Measurements from ENCODE around the gene TAF6. TPM values are rescaled to one million over a fixed set of nuclear protein-coding genes. Genes with fewer than 3 reads are reported as not detected.
A peak's percentile ranks its signal among the peaks of the same experiment; 100 is the strongest.
"Not testable (repeated sequence)": the region's sequence is repeated elsewhere in the genome, so short reads cannot be mapped to it uniquely, and the experiment has no call there.

The TAF6 gene
- total RNA-seq, 1 donor from 2014 or later = 63.7 TPM

GRCh38 chr7:100147278-100147677, 28.1 kb upstream of the TAF6 start:
- no peak for TF ChIP-seq CTCF (IDR thresholded peaks at IDR 0.05; ENCODE audit: unreplicated experiment)
- no peak for DNase-seq (ENCODE audit: low spot score in 2 of 2, unreplicated experiment in 2 of 2)
- Mint-ChIP-seq H3K27me3 (ENCODE audit: low read depth) (no peaks in the 10 kb centered on the region), H3K4me1 (peaks cover 22% of the 10 kb centered on the region), H3K27ac (no peak overlapping the region), H3K9me3 (no peaks in the 10 kb centered on the region), H3K4me3 (no peak overlapping the region), H3K36me3 (peaks cover 6% of the 10 kb centered on the region)

GRCh38 chr7:100146350-100146749, 27.2 kb upstream of the TAF6 start:
- H3K36me3 Mint-ChIP-seq; H3K4me3 Mint-ChIP-seq; H3K27ac Mint-ChIP-seq; DNase-seq (ENCODE audit: low spot score in 2 of 2, unreplicated experiment in 2 of 2); H3K9me3 Mint-ChIP-seq; H3K27me3 Mint-ChIP-seq (ENCODE audit: low read depth): not testable (repeated sequence)
- peaks cover 22% of the 10 kb centered on the region for H3K4me1 Mint-ChIP-seq

GRCh38 chr7:100142461-100142860, 23.3 kb upstream of the TAF6 start:
- DNase-seq (ENCODE audit: low spot score in 2 of 2, unreplicated experiment in 2 of 2) = no peak
- TF ChIP-seq CTCF (IDR thresholded peaks at IDR 0.05; ENCODE audit: unreplicated experiment) = no peak
- no peaks in the 10 kb centered on the region for H3K36me3 Mint-ChIP-seq
- H3K4me3 Mint-ChIP-seq = no peak overlapping the region
- no peaks in the 10 kb centered on the region for H3K9me3 Mint-ChIP-seq
- peaks cover 3% of the 10 kb centered on the region for H3K4me1 Mint-ChIP-seq
- peaks cover 7% of the 10 kb centered on the region for H3K27me3 Mint-ChIP-seq (ENCODE audit: low read depth)
- H3K27ac Mint-ChIP-seq = no peak overlapping the region

- Mint-ChIP-seq H3K4me1 (peaks cover 3% of the 10 kb centered on the region), H3K27me3 (ENCODE audit: low read depth) (peaks cover 7% of the 10 kb centered on the region), H3K36me3 (no peaks in the 10 kb centered on the region), H3K9me3 (no peaks in the 10 kb centered on the region), H3K27ac (no peak overlapping the region), H3K4me3 (no peak overlapping the region)
- no peak for TF ChIP-seq CTCF (IDR thresholded peaks at IDR 0.05; ENCODE audit: unreplicated experiment)
- no peak for DNase-seq (ENCODE audit: low spot score in 2 of 2, unreplicated experiment in 2 of 2)
These were observed 22.4 kb upstream of the TAF6 start for GRCh38 chr7:100141555-100141949.

- TF ChIP-seq CTCF (IDR thresholded peaks at IDR 0.05; ENCODE audit: unreplicated experiment) = no peak
- Mint-ChIP-seq H3K4me3 (no peak overlapping the region), H3K9me3 (no peaks in the 10 kb centered on the region), H3K27me3 (ENCODE audit: low read depth) (peaks cover 7% of the 10 kb centered on the region), H3K27ac (no peak overlapping the region), H3K36me3 (no peaks in the 10 kb centered on the region), H3K4me1 (peaks cover 2% of the 10 kb centered on the region)
- DNase-seq (ENCODE audit: low spot score in 2 of 2, unreplicated experiment in 2 of 2) = no peak
These were observed 18.9 kb upstream of the TAF6 start for GRCh38 chr7:100137851-100138760.

- no peaks in the 10 kb centered on the region for H3K27me3 Mint-ChIP-seq (ENCODE audit: low read depth)
- H3K27ac Mint-ChIP-seq = no peak overlapping the region
- peak in 1 of 2 experiments; percentile 69 for DNase-seq (ENCODE audit: low spot score in 2 of 2, unreplicated experiment in 2 of 2)
These were observed 13.6 kb upstream of the TAF6 start for GRCh38 chr7:100132697-100133151.

More at GRCh38 chr7:100132697-100133151, 13.6 kb upstream of the TAF6 start:
- Mint-ChIP-seq H3K9me3 (no peaks in the 10 kb centered on the region), H3K4me1 (peaks cover 13% of the 10 kb centered on the region), H3K36me3 (no peaks in the 10 kb centered on the region), H3K4me3 (no peak overlapping the region)
- TF ChIP-seq CTCF (IDR thresholded peaks at IDR 0.05; ENCODE audit: unreplicated experiment) = peak; percentile 62
